GM21576 (cell line): Measurements from ENCODE around the gene NAA11.
"Not testable (repeated sequence)": the region's sequence is repeated elsewhere in the genome, so short reads cannot be mapped to it uniquely, and the experiment has no call there.

Experiments
- ATAC-seq: cut with Tn5 transposase; IDR thresholded peaks from one replicate; pipeline ENCODE4 v1.9.1; 2021; ENCODE audit warnings: mild to moderate bottlenecking, moderate library complexity; ENCODE audit not compliant: unreplicated experiment

Gene NAA11

DNA sequence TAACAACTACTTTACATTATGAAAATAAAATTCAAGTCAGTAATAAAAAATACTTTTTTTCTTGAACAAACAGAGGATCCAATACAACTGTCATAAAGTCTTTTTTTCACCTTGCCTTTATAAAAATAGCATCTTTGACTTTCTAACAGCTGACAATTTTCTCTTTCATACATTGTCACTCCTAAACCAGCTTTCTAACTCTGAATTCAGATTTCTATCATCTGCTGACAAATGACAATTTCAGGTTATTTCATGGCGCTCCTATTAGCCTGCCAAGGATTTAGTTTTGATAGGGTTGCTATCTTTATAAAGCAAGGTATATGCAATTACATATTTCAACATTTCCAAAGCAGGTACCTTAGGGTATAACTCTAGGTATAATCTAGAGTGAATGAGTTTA lies 14.6 kb downstream of the NAA11 start:
- ATAC-seq, result no peak

- no peak for ATAC-seq
Measured at GRCh38 chr4:79308971-79309370, 16.9 kb downstream of the NAA11 start.

GRCh38 chr4:79308137-79308536 lies 17.7 kb downstream of the NAA11 start:
- ATAC-seq, result no peak

DNA sequence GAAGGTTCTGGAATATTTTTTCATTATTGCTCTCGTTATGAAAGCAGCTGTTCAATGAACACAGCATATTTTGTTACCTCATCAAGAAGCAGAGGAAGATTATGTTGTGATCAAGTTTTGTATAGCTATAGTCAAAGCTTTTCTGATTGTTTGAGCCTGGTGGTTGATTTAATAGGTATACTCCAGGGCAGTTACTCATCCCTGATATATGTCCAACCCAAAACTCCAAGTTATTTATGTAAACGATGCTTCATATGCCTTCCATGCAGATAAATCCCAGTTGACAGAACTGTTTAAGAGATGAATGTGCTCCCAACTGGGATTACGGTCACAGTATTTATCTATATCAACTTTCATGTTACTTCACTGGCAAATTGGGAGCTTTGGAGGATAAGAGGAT lies 19.1 kb downstream of the NAA11 start:
- no peak for ATAC-seq

GRCh38 chr4:79300280-79300679 lies 25.6 kb downstream of the NAA11 start:
- no peak for ATAC-seq

DNA sequence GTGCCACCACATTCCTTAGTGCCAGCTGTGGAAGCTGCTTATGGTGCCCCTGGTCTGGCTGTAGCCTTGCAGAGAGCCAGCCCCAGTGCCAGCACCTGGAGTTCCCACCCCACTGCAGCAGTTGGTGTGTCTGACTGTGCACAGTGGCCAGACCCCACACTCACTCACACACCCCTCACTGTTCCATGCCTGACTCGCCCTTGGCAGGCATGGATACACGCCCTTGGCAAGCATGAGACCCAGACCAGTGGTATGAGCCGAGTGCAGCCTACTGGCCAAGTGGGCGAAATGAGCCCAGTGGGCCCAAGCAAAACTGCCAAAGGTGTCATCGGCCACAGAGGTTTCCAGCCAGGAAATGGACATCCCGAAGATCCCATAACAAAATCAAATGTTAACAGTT lies 27.4 kb downstream of the NAA11 start:
- no peak for ATAC-seq

GRCh38 chr4:79298027-79298426 lies 27.8 kb downstream of the NAA11 start:
- no peak for ATAC-seq

GRCh38 chr4:79297479-79297878 lies 28.4 kb downstream of the NAA11 start:
- no peak for ATAC-seq

DNA sequence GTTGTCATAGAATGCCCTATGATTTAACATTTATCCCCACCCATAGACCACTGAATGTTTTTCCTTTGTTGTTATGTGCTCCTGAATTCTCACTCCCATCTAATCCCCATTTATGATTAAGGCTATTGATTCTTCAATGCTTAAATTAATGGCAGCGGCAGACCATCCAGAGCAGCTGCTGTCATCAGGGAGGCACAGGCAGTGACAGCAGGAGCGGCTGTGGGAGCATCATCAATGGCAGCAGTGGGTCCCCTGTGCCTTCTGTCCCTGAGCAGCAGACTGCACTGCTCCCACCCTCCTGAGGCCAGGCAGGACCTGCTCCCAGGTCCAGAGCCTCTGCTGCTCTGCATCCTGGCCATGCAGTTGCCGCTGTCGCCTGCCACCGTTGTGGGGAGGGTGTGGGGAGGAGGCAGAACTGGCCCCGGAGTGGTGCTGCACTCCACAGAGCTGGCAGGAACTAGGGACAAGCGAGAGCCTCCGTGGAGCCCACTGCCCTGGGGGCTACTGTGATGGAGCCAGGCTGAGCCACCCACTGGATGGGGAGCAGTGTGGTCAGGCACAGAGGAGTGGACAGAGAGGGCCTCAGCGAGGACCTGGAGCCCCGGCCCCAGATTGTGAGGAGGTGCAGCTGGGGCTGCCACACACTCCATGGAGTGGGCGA lies 29.0 kb downstream of the NAA11 start:
- no peak for ATAC-seq

DNA sequence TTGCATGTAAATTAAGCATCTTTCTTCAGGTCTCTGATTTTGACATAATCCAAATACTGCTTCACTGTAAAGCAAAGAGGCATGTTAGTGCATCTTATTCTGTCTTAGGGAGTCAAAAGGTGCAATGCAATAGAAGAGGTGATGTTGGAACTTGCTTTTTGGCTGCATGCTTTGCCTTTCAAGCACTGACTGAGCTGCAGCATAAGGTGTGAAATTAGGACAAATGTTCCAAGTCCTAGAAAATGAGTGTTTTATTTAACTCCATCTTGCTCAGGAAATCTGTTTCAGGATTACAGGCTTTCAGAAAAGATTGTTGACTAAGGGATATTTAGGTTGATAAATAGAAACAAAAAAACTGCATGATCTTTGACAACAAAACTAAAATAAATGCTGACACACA lies 30.8 kb downstream of the NAA11 start:
- no peak for ATAC-seq

DNA sequence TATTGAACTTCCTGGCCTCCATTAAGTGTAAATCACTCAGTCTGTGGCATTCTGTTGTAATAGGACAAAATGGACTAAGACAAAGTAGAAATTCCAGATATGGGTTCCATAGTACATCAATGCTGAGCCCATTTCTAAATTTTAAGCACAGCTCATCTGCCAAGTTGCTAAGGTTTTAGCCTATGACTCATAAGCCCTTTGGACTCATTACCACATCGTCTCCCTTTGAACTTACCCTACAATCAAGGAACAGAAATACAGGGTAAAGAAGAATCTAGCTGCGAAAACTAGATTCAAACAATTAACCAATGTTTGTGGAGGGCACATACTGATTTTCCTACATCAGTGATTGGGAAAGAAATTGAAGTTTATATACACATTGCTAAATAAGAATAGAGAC lies 31.8 kb downstream of the NAA11 start:
- no peak for ATAC-seq

DNA sequence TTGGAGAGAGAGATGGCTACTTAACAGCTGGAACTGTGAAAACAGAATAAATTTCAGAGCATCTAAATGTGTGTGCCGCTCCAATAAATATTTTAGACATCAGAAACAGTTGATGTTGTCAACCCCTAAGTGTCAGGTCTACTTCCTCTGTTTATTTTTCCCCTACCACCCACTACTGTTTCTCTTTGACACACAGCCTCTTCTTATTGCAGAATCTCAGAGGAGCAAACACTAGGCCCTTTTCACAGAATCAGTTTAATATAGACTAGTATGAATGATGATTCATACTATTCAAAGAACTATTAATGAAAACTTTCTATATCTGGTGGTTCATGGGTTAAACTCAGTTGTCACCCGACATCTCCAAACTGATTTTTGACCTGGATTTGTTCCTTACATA lies 33.9 kb downstream of the NAA11 start:
- ATAC-seq, result peak; percentile 69

GRCh38 chr4:79290376-79290775 lies 35.5 kb downstream of the NAA11 start:
- no peak for ATAC-seq

DNA sequence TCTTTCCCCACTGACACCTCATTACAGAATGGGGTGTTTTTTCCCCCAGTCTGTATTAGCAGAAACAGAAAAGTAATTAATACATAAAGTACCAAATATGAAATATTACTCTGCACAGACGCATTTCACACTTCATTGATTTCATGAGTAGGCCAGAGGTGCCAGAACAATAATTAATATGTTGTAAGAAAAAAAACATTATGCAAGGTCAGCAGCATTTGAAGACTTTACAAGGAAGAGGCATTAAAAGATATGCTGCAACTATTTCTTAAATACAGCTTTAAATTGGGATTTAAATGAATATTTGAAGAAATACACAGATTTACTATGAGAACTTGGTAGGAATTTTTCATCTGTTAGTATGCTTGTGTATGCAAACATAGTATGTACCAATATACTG lies 37.7 kb downstream of the NAA11 start:
- ATAC-seq, result no peak

GRCh38 chr4:79287718-79288117 lies 38.1 kb downstream of the NAA11 start:
- ATAC-seq, result no peak

GRCh38 chr4:79287076-79287475 lies 38.8 kb downstream of the NAA11 start:
- no peak for ATAC-seq

DNA sequence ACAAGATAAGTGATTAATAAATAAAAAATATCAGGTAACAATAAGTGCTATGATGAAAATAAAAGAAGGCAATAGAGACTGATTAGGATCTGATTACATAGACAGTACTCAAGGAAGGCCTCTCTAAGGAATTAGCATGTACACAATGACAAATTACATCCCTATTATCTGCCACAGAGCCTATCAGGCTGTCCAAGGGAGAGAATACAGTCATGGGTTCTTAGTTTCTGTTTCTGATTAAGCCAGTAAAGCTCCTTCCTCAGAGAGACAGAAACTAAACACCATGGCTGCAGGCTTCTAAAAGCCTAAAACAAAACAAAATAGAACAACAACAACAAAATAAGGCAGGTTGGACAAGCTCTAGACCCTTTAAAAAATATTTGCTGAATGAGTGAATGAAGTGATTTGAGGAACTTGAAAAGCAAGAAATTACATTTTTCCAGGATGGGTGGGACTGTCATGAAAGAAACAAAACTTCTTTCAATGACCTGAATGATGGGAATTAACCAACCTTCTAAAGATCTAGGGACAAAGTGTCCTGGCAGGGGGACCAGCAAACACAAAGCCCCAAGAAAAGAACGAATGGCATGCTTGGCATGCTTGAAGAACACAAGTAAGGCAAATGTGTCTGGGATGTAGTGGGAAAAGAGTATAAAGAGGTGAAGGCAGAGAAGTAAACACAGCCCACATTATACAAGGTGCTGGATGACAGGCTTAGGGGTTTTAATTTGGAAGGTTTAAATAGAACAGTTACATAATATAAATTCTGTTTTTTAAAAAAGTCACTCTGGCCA lies 44.1 kb downstream of the NAA11 start:
- ATAC-seq, result no peak

- ATAC-seq, result not testable (repeated sequence)
Measured at GRCh38 chr4:79277467-79277866, 48.4 kb downstream of the NAA11 start.

GRCh38 chr4:79273915-79274314 lies 51.9 kb downstream of the NAA11 start:
- ATAC-seq, result no peak

- ATAC-seq, result no peak
Measured at GRCh38 chr4:79272761-79273160, 53.1 kb downstream of the NAA11 start.

DNA sequence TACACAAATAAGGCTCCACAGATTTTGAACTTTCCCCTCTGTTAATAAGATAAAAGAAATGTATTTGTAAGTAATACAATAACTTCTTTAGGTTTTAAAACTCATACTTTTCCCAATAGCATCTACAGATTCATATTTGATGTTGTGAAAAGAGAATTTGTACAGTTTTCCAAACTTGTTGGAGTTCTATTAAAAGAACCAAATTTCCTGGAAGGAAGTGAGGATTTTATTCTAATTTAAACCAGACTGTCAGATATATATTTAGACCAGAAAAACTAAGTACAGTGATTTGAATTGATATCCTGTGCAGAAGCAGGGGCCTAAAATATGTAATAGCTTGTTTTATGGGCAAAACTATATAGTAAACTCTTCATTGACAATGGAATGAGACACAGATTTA lies 53.7 kb downstream of the NAA11 start:
- no peak for ATAC-seq

- ATAC-seq, result no peak
Measured at GRCh38 chr4:79267671-79268070, 58.2 kb downstream of the NAA11 start.
